HEK293 (cell line): ENCODE data around the gene PSMG1.
A peak's percentile ranks its signal among the peaks of the same experiment; 100 is the strongest.

Experiments
- CTCF ChIA-PET: fragments of 350-600 bp; formaldehyde crosslinking; extraction: SDS; loops from one replicate; lab custom pipeline; 2021; ENCODE audit warnings: antibody characterized with exemption; lab: Yijun Ruan, JAX
- POLR2A ChIA-PET: fragments of 300-600 bp; formaldehyde crosslinking; extraction: SDS; loops from one replicate; lab custom pipeline; 2020; ENCODE audit warnings: antibody characterized with exemption, inconsistent platforms; lab: Yijun Ruan, JAX
- H3K27ac ChIP-seq: fragments of 200-500 bp; sonication (Bioruptor generic); 2 replicates; pipeline ENCODE4 v1.5.1; 2014; ENCODE audit warnings: low read depth, low read length, control low read depth, inconsistent platforms; ENCODE audit errors: extremely low read depth
- H3K36me3 ChIP-seq, 2 experiments: fragments of 200-500 bp in 1 of 2; sonication (Bioruptor generic) in 1 of 2; 1 replicate in 1 of 2; 2 replicates in 1 of 2; pipeline ENCODE4 v1.5.1; 2014 to 2017; ENCODE audit warnings: inconsistent platforms in 2 of 2, low read length in 2 of 2; ENCODE audit not compliant: control insufficient read depth in 2 of 2, insufficient read depth in 1 of 2
- H3K4me1 ChIP-seq: fragments of 200-500 bp; sonication (Bioruptor generic); 2 replicates; pipeline ENCODE4 v1.5.1; 2014; ENCODE audit warnings: mild to moderate bottlenecking, low read length, inconsistent platforms; ENCODE audit not compliant: control insufficient read depth, insufficient read depth
- H3K4me3 ChIP-seq: 2 replicates; pipeline ENCODE4 v1.5.1; 2011; ENCODE audit warnings: low read depth, mild to moderate bottlenecking, control low read depth, low read length, moderate library complexity
- H3K9me3 ChIP-seq: fragments of 200-500 bp; sonication (Bioruptor generic); 2 replicates; pipeline ENCODE4 v1.5.1; 2014; ENCODE audit warnings: low read depth, low read length, inconsistent platforms; ENCODE audit not compliant: control insufficient read depth, insufficient read depth
- HOXA7 ChIP-seq: sonication (generic); formaldehyde crosslinking; IDR thresholded peaks from 2 replicates; pipeline ENCODE4 v1.8.1; 2022; ENCODE audit warnings: missing genetic modification reagents, borderline replicate concordance
- KLF10 ChIP-seq: fragments of 450-650 bp; IDR thresholded peaks from 2 replicates; pipeline ENCODE4 v1.5.1; 2018; ENCODE audit warnings: missing biosample characterization, mild to moderate bottlenecking, missing genetic modification characterization
- KLF9 ChIP-seq: fragments of 450-650 bp; formaldehyde crosslinking; IDR thresholded peaks from 2 replicates; pipeline ENCODE4 v1.5.1; 2016; ENCODE audit warnings: missing biosample characterization, missing genetic modification characterization, low read depth
- MZF1 ChIP-seq: fragments of 450-650 bp; formaldehyde crosslinking; IDR thresholded peaks from 2 replicates; pipeline ENCODE4 v1.5.1; 2017; ENCODE audit warnings: missing biosample characterization, missing genetic modification characterization, borderline replicate concordance
- SETDB1 ChIP-seq: IDR thresholded peaks from one replicate; pipeline ENCODE4 v1.6.1; 2017; ENCODE audit warnings: mild to moderate bottlenecking, low read length, moderate library complexity, mixed read lengths; ENCODE audit not compliant: insufficient read length
- SP7 ChIP-seq: fragments of 450-650 bp; formaldehyde crosslinking; IDR thresholded peaks from 2 replicates; pipeline ENCODE4 v1.5.1; 2016; ENCODE audit warnings: missing biosample characterization, missing genetic modification characterization
- ZFHX2 ChIP-seq: fragments of 450-650 bp; formaldehyde crosslinking; conservative IDR thresholded peaks from 2 replicates; pipeline ENCODE4 v1.5.1; 2016; ENCODE audit warnings: missing biosample characterization, missing genetic modification characterization
- ZNF121 ChIP-seq: fragments of 450-650 bp; formaldehyde crosslinking; IDR thresholded peaks from 2 replicates; pipeline ENCODE4 v1.5.1; 2016; ENCODE audit warnings: missing biosample characterization, missing genetic modification characterization
- ZNF211 ChIP-seq: fragments of 450-650 bp; formaldehyde crosslinking; IDR thresholded peaks from 2 replicates; pipeline ENCODE4 v1.5.1; 2016; ENCODE audit warnings: low read depth, missing biosample characterization, missing genetic modification characterization
- ZNF274 ChIP-seq, 2 experiments: fragments of 200-500 bp in 1 of 2; fragments of 450-650 bp in 1 of 2; sonication (Bioruptor generic) in 1 of 2; formaldehyde crosslinking in 1 of 2; IDR thresholded peaks; 2 replicates each; pipeline versions ENCODE4 v1.5.1 to v1.6.1; 2014 to 2016; ENCODE audit warnings: borderline replicate concordance in 1 of 2, inconsistent platforms in 1 of 2, low read length in 1 of 2, missing biosample characterization in 1 of 2, missing genetic modification characterization in 1 of 2
- ZNF292 ChIP-seq: fragments of 450-650 bp; formaldehyde crosslinking; IDR thresholded peaks from 2 replicates; pipeline ENCODE4 v1.5.1; 2016; ENCODE audit warnings: low read depth, missing biosample characterization, missing genetic modification characterization, borderline replicate concordance
- ZNF324 ChIP-seq: fragments of 450-650 bp; formaldehyde crosslinking; IDR thresholded peaks from 2 replicates; pipeline ENCODE4 v1.5.1; 2016; ENCODE audit warnings: missing biosample characterization, missing genetic modification characterization
- ZNF404 ChIP-seq: fragments of 450-650 bp; formaldehyde crosslinking; IDR thresholded peaks from 2 replicates; pipeline ENCODE4 v1.5.1; 2017; ENCODE audit warnings: missing biosample characterization, missing genetic modification characterization
- ZNF473 ChIP-seq: fragments of 450-650 bp; formaldehyde crosslinking; IDR thresholded peaks from 2 replicates; pipeline ENCODE4 v1.5.1; 2017; ENCODE audit warnings: missing biosample characterization, missing genetic modification characterization
- ZNF548 ChIP-seq: fragments of 450-650 bp; formaldehyde crosslinking; IDR thresholded peaks from 2 replicates; pipeline ENCODE4 v1.5.1; 2016; ENCODE audit warnings: missing biosample characterization, missing genetic modification characterization
- ZNF791 ChIP-seq: fragments of 450-650 bp; formaldehyde crosslinking; IDR thresholded peaks from 2 replicates; pipeline ENCODE4 v1.5.1; 2016; ENCODE audit warnings: missing biosample characterization, missing genetic modification characterization
- ZNF792 ChIP-seq: fragments of 450-650 bp; formaldehyde crosslinking; IDR thresholded peaks from 2 replicates; pipeline ENCODE4 v1.5.1; 2016; ENCODE audit warnings: missing biosample characterization, missing genetic modification characterization
- ZSCAN30 ChIP-seq: fragments of 450-650 bp; IDR thresholded peaks from 2 replicates; pipeline ENCODE4 v1.5.1; 2018; ENCODE audit warnings: missing biosample characterization, mild to moderate bottlenecking, missing genetic modification characterization, moderate library complexity
- TF ChIP-seq, protein P1 (sequence below): fragments of 450-650 bp; formaldehyde crosslinking; IDR thresholded peaks from 2 replicates; pipeline ENCODE4 v1.5.1; 2016; ENCODE audit warnings: missing biosample characterization, missing genetic modification characterization, borderline replicate concordance
- TF ChIP-seq, protein P2 (sequence below): fragments of 450-650 bp; formaldehyde crosslinking; IDR thresholded peaks from 2 replicates; pipeline ENCODE4 v1.5.1; 2017; ENCODE audit warnings: missing biosample characterization, missing genetic modification characterization
- TF ChIP-seq, protein P3 (sequence below): fragments of 450-650 bp; IDR thresholded peaks from 2 replicates; pipeline ENCODE4 v1.5.1; 2018; ENCODE audit warnings: missing biosample characterization, mild to moderate bottlenecking, missing genetic modification characterization
- TF ChIP-seq, protein P4 (sequence below): fragments of 450-650 bp; formaldehyde crosslinking; IDR thresholded peaks from 2 replicates; pipeline ENCODE4; 2016; ENCODE audit warnings: missing biosample characterization, missing genetic modification characterization

PSMG1 gene, protein sequence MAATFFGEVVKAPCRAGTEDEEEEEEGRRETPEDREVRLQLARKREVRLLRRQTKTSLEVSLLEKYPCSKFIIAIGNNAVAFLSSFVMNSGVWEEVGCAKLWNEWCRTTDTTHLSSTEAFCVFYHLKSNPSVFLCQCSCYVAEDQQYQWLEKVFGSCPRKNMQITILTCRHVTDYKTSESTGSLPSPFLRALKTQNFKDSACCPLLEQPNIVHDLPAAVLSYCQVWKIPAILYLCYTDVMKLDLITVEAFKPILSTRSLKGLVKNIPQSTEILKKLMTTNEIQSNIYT

DNA sequence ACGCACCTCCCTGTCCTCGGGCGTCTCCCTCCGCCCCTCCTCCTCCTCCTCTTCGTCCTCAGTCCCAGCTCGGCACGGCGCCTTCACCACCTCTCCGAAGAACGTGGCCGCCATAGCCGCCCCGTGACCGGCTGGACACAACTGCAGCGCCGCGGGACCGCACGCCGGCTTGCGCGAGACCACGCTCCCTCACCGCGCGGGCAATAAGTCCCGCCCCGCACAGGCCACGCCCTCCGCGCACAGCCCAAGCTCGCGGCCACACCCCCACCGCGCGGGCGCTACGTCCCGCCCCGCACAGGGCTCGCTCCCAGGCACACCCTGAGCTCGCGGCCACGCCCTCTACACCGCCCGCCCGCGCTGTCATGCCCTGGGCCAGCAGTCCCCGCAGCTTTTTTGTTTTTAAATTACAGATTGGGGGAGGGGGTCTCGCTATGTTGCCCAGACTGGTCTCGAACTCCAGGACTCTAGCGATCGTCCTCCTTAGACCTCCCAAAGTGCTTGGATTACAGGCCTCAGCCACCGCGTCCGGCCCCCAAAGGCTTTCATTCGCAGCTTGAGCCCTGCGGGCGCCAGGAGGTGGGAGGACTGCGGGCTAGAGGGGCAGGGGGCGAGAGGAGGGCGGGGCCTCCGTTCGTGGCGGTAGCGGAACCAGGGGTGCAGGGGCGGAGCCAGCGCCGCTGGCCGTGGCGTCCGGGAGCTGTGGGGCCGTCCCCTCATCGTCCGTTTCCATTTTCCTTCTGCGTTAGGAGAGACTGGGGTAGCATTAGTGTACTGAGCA is at the start of gene PSMG1:
Gene PSMG1 (minus strand): TSS at position 180 of the 778 bp plus-strand sequence. CDS start 66 bp downstream, at position 114.
- CTCF ChIA-PET = interaction anchor here (0.6 to 1.3 kb wide), 7 partner anchors 10 to 258 kb away, joined by 3 to 4 read pairs (median 3); no protein-coding TSS in a partner anchor
- no peaks in the 10 kb centered on the region for H3K9me3 ChIP-seq
- POLR2A ChIA-PET = interaction anchor here (0.6 to 2.4 kb wide), 20 partner anchors 10 to 1661 kb away, joined by 3 to 31 read pairs (median 5); partner anchors contain the start of genes BRWD1 and HMGN1
- H3K27ac ChIP-seq = peak within 1 kb of the TSS; percentile 86
- H3K36me3 ChIP-seq = peaks cover 21 to 26% of the 10 kb centered on the region in 2 experiments
- H3K4me1 ChIP-seq = 0 out of 2 replicates have a peak, but pooled peaks cover 3% of the 10 kb centered on the region
- peak within 1 kb of the TSS; percentile 89 for H3K4me3 ChIP-seq
- TF ChIP-seq ZNF324 (tag by site-specific recombination) (peak; percentile 14), ZNF274 (IDR thresholded peaks at IDR 0.05; ENCODE audit: low read length) (no peak), ZNF274 (tag by site-specific recombination; IDR thresholded peaks at IDR 0.05; ENCODE audit: borderline replicate concordance) (no peak), ZNF792 (tag by site-specific recombination) (no peak), ZNF292 (no peak), ZNF404 (tag by site-specific recombination) (no peak), SETDB1 (no peak), ZNF121 (tag by site-specific recombination) (peak; percentile 99), KLF9 (tag by site-specific recombination) (peak; percentile 99), ZFHX2 (tag by site-specific recombination) (peak; percentile 77), ZNF548 (no peak), SP7 (tag by site-specific recombination) (peak; percentile 92), ZNF791 (tag by site-specific recombination) (no peak), HOXA7 (CRISPR knock-in tag) (no peak), ZNF473 (tag by site-specific recombination) (no peak), ZNF211 (tag by site-specific recombination) (no peak), MZF1 (tag by site-specific recombination) (no peak), KLF10 (tag by site-specific recombination) (peak; percentile 98), ZSCAN30 (0 out of 2 replicates have a peak, but pooled peaks have one; percentile 11)
- TF ChIP-seq, protein P1, sequence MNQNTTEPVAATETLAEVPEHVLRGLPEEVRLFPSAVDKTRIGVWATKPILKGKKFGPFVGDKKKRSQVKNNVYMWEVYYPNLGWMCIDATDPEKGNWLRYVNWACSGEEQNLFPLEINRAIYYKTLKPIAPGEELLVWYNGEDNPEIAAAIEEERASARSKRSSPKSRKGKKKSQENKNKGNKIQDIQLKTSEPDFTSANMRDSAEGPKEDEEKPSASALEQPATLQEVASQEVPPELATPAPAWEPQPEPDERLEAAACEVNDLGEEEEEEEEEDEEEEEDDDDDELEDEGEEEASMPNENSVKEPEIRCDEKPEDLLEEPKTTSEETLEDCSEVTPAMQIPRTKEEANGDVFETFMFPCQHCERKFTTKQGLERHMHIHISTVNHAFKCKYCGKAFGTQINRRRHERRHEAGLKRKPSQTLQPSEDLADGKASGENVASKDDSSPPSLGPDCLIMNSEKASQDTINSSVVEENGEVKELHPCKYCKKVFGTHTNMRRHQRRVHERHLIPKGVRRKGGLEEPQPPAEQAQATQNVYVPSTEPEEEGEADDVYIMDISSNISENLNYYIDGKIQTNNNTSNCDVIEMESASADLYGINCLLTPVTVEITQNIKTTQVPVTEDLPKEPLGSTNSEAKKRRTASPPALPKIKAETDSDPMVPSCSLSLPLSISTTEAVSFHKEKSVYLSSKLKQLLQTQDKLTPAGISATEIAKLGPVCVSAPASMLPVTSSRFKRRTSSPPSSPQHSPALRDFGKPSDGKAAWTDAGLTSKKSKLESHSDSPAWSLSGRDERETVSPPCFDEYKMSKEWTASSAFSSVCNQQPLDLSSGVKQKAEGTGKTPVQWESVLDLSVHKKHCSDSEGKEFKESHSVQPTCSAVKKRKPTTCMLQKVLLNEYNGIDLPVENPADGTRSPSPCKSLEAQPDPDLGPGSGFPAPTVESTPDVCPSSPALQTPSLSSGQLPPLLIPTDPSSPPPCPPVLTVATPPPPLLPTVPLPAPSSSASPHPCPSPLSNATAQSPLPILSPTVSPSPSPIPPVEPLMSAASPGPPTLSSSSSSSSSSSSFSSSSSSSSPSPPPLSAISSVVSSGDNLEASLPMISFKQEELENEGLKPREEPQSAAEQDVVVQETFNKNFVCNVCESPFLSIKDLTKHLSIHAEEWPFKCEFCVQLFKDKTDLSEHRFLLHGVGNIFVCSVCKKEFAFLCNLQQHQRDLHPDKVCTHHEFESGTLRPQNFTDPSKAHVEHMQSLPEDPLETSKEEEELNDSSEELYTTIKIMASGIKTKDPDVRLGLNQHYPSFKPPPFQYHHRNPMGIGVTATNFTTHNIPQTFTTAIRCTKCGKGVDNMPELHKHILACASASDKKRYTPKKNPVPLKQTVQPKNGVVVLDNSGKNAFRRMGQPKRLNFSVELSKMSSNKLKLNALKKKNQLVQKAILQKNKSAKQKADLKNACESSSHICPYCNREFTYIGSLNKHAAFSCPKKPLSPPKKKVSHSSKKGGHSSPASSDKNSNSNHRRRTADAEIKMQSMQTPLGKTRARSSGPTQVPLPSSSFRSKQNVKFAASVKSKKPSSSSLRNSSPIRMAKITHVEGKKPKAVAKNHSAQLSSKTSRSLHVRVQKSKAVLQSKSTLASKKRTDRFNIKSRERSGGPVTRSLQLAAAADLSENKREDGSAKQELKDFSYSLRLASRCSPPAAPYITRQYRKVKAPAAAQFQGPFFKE (tag by site-specific recombination) = no peak
- TF ChIP-seq, protein P2, sequence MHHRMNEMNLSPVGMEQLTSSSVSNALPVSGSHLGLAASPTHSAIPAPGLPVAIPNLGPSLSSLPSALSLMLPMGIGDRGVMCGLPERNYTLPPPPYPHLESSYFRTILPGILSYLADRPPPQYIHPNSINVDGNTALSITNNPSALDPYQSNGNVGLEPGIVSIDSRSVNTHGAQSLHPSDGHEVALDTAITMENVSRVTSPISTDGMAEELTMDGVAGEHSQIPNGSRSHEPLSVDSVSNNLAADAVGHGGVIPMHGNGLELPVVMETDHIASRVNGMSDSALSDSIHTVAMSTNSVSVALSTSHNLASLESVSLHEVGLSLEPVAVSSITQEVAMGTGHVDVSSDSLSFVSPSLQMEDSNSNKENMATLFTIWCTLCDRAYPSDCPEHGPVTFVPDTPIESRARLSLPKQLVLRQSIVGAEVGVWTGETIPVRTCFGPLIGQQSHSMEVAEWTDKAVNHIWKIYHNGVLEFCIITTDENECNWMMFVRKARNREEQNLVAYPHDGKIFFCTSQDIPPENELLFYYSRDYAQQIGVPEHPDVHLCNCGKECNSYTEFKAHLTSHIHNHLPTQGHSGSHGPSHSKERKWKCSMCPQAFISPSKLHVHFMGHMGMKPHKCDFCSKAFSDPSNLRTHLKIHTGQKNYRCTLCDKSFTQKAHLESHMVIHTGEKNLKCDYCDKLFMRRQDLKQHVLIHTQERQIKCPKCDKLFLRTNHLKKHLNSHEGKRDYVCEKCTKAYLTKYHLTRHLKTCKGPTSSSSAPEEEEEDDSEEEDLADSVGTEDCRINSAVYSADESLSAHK (tag by site-specific recombination) = peak; percentile 50; the same call in 1 of the 2 replicates
- TF ChIP-seq, protein P3, sequence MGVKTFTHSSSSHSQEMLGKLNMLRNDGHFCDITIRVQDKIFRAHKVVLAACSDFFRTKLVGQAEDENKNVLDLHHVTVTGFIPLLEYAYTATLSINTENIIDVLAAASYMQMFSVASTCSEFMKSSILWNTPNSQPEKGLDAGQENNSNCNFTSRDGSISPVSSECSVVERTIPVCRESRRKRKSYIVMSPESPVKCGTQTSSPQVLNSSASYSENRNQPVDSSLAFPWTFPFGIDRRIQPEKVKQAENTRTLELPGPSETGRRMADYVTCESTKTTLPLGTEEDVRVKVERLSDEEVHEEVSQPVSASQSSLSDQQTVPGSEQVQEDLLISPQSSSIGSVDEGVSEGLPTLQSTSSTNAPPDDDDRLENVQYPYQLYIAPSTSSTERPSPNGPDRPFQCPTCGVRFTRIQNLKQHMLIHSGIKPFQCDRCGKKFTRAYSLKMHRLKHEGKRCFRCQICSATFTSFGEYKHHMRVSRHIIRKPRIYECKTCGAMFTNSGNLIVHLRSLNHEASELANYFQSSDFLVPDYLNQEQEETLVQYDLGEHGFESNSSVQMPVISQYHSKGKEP = 0 out of 2 replicates have a peak, but pooled peaks have one; percentile 23
- TF ChIP-seq, protein P4, sequence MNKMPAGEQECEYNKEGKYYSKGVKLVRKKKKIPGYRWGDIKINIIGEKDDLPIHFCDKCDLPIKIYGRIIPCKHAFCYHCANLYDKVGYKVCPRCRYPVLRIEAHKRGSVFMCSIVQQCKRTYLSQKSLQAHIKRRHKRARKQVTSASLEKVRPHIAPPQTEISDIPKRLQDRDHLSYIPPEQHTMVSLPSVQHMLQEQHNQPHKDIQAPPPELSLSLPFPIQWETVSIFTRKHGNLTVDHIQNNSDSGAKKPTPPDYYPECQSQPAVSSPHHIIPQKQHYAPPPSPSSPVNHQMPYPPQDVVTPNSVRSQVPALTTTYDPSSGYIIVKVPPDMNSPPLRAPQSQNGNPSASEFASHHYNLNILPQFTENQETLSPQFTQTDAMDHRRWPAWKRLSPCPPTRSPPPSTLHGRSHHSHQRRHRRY = 0 out of 2 replicates have a peak, but pooled peaks have one; percentile 37
